HG02981 (cell line): Measurements from ENCODE around the gene GNAT3.

Experiments
- ATAC-seq: cut with Tn5 transposase; IDR thresholded peaks from one replicate; pipeline ENCODE4 v1.9.1; 2021; ENCODE audit warnings: mild to moderate bottlenecking, moderate library complexity; ENCODE audit not compliant: unreplicated experiment

The GNAT3 gene

GRCh38 chr7:80511964-80512363, at the start of gene GNAT3:
Gene GNAT3, minus strand, starts transcription at chr7:80512064. Its CDS starts 138 bp downstream, at chr7:80511926.
- ATAC-seq, result no peak

GRCh38 chr7:80558116-80558515, 46.3 kb upstream of the GNAT3 start:
- no peak for ATAC-seq

- ATAC-seq, result no peak
Observed at GRCh38 chr7:80552031-80552694, 40.3 kb upstream of the GNAT3 start.

DNA sequence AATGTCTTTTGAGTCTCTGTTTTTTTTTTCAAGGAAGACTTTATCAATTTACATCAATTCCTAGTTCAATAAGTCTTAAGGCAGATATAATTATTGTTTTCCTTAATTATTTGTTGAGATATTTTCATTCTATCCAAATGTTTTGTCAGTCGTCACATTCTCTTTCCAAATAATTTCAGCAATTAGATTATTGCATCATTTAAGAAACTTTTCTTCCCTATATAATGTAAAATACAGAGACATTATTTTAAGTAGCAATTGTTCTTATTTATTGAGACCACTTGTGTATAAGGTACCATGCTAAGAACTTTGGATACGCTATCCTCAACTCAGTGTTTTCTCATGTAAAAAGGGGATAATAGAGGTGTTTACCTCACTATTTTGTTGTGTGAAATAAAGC, 38.1 kb upstream of the GNAT3 start:
- ATAC-seq, result no peak

DNA sequence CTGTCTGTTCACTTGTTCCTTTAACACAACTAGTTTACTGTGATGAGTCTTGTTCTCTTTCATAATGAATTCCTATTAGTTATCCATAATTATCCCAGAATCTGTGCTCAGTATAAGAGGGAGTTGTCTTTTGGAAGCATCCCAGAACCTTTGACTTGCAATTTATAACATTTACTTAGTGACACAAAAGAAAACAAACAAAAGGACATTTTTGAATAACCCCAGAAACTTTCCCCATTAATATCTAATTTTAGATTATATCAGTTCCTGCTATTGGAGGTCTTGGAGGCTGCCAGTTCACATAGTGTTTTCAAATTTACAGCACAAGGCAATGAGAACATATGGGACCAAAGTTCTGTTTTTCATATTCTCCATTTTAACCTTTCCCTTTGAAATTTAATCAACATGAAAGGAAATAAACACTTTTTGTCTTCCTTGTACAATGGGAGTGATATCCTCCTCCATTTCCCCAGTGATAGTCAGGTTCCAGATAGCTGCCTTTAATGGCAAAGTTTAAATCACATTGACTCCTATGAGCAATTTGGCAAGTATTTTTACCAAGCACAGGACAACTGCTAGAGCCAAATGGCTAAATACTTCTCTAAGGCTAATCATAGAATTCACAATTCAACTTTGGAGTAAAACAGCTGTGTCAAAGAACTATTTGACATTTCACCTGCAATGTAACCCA, 37.1 kb upstream of the GNAT3 start:
- ATAC-seq, result no peak

DNA sequence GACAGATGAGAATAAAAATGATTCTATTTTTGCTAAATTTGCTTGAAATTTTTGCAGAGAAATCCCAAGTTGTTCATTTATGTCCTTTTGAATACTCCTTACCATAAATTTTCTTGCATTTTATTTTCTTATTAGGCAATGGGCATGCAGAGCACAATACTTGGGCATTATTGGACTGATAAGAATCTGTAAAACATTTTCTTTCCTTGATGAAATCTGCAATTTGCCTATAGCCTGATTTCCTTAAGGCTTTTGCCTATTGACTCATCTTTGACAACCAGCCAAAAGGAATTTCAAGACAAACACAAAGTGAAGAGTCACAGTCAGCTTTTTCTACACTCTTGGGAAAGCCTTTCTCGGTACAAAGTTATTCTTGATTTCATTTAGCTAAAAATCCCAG, 30.5 kb upstream of the GNAT3 start:
- ATAC-seq, result no peak

GRCh38 chr7:80540836-80541235, 29.0 kb upstream of the GNAT3 start:
- ATAC-seq, result no peak

GRCh38 chr7:80537091-80537490, 25.2 kb upstream of the GNAT3 start:
- no peak for ATAC-seq

DNA sequence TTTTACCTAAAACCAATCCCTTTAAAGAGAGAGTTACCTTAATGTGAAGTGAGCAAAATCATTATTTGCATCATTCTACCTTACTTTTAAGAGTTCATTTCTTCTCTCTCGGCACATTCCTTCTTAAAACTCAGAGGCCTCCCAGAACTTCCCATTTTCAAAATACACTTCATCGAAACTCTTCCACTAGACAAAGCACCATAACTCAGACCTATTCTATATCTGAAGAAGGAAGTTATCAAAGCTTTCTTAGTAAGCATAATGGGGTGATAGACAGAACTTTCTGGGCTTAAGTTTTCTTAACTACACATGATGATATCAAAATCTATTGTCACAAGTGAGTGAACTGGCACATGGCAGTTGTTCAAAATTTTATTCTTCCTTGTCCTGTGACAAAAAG, 24.6 kb upstream of the GNAT3 start:
- ATAC-seq, result no peak

DNA sequence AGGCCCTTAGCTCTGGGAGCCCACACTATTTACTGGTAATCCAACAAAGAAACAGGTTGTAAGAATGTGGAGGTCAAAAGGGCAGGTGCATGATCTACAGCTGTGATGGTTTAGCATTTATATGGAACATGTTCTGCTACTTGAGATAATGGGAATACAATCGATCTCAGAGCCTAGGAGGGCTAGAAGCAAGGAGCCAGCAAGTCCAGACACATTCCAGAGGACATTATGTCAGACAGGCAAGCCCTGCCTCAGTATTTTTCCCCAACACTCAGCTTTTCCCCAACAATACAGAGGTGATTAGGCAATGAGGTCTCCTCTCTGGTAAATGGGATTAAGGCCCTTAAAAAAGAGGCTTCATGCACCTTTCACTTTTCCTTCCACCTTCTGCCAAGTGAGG, 21.4 kb upstream of the GNAT3 start:
- ATAC-seq, result no peak

GRCh38 chr7:80532153-80532552, 20.3 kb upstream of the GNAT3 start:
- ATAC-seq, result no peak

DNA sequence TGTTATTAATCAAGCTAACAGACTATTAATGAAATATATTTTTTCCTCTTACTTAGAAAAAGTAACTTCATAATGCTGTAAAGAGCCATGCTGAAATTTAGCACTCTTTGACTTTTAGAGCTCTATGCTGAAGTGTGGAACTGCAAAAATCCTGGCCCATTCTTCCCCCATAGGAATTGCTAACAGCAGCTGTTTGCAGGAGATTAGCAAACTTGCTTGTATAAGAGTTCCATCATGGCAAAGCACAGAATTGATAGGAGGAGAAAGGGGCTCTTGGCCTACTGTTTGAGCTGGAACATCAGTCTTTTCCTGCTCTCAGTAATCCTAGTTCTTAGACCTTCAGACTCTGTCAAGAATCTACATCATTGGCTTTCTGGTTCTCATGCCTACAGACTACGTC, 18.3 kb upstream of the GNAT3 start:
- ATAC-seq, result no peak

GRCh38 chr7:80529362-80529761, 17.5 kb upstream of the GNAT3 start:
- ATAC-seq, result no peak

DNA sequence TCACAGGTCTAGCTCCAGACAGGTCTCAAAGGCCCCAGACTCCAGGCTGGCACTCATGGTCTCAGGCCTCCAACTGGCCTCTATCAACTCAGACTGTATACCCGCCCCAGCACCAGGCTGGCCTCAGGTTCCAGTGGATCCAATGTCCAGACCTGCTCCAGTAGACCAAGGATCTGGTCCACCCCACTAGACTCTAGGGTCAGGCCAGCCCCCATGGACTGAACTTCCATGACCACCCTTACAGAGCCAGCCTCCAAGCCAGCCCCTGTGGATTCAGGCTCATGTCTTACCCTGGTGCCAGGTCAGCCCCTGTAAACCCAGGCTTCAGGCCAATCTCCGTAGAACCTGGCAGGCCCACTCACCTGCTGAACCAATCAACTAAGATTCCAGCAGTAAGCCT, 16.8 kb upstream of the GNAT3 start:
- no peak for ATAC-seq

DNA sequence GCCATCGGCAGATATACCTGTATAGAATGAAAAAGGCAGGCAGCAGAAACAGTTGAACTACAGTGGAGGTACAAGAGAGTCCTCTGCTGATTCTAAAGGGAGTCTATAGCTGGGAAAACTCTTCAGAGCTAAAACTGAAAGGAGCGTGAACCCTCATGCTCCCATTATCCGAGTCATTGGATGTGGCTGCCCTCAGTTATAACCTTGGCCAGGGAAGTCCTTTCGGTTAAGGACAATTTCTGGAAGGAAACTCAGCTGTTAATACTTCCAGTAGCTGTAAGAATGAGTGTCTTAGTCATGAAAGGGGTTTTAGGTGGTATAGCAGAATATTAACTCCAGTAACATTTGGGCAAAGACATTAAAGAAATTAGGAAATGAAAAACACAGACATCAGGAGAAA, 14.6 kb upstream of the GNAT3 start:
- ATAC-seq, result no peak

DNA sequence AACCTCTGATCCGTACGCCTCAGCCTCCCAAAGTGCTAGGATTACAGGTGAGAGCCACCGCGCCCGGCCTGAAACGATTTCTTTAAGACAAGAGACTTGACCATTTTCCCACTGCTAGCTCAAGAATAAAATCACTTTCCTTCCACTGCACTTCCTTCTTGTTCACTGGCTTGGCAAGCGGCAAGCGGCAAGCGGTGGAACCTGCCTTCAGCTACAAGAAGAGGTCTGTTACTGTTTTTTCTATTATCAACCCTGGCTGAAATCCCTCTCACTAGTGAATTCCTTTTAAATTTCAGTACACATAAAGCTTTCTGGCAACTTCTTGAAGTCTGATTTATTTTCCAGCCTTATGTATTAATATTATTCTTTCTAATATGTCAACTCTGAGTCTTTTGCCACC, 12.8 kb upstream of the GNAT3 start:
- ATAC-seq, result no peak

GRCh38 chr7:80521809-80522208, 9.9 kb upstream of the GNAT3 start:
- no peak for ATAC-seq

DNA sequence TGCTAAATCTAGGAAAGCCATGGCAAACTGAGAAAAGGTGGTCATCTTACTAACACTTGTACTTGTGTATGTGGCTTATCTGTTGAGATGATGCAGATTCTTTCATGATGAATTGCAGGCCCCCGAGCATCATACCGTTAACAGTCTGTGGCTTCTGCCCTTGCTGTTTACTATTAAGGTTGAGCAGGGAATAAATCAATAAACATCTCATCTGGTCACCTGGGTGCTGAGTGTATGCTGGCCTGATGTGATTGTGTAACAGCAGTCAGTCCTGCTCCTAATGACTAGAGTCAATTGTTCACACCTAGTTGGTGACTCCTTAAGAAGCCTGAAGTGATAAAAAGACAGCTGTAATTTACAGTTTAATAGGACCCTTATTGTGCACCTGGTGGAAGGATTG, 8.3 kb upstream of the GNAT3 start:
- no peak for ATAC-seq

DNA sequence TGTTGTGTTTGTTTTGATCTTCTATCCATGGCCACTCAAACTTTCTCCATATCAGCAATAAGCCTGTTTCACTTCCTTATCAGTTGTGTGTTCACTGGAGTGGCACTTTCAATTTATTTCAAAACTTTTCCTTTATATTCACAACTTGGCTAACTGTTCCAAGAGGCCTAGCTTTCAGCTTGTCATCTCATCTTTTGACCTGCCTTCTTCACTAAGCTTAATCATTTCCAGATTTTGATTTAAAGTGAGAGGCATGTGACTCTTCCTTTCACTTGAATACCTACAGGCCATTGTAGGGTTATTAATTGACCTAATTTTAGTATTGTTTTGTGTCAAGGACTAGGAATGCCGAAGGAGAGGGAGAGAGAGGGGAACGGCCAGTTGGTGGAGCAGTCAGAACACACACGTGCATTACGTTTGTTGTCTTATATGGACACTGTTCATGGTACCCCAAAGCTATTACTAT, 5.5 kb upstream of the GNAT3 start:
- no peak for ATAC-seq

- ATAC-seq, result no peak
Observed at GRCh38 chr7:80515298-80515697, 3.4 kb upstream of the GNAT3 start.

GRCh38 chr7:80510021-80510420, 1.8 kb downstream of the GNAT3 start:
- no peak for ATAC-seq

DNA sequence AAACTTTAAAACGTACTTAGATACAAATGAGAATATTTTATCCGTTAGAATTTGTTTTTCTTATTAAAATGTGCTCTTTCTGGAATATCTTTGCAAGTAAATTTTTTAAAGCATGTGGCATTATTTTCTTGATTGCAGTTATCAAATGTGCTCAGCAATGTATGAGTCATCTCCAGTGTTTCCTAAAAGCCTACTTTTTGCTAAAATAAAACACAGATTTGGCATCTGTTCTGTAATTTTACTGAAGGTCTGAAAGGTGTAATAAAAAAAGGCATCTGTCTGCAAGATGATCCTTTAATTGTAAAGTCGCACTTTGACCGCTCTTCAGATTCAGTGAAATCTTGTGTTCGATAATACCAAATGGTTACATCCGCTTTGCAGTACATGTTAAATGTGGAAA, 3.4 kb downstream of the GNAT3 start:
- ATAC-seq, result no peak
